Measurements from ENCODE around the gene PDE1C. TPM values are rescaled to one million over a fixed set of nuclear protein-coding genes. Genes with fewer than 3 reads are reported as not detected.
A peak's percentile ranks its signal among the peaks of the same experiment; 100 is the strongest.

PDE1C gene
- total and polyA plus RNA-seq, 7 experiments from 2014 or later: 0.21 TPM; not detected in 6

DNA sequence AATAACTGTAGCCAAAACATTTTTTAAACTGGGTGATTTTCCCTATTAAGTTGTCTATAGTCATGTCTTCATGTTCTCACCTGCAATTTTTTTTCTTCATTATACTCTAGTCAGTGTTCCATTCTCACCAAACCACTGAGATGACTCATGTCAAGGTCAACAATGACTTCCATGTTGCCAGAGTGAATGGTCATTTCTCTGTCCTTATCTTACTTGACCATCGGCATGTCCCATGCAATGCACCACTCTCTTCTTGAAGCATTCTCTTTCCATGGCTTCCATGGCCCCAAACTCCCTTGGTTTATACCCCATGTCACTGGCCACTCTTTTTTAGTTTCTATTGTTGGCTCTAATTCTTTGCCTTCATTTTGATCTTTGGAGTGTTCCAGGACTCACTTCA, 209.3 kb downstream of the PDE1C start:
- Histone ChIP-seq H3K27me3 (ENCODE audit: control insufficient read depth in 2 of 2, insufficient read depth in 2 of 2, low read length in 2 of 2) (no peaks in the 10 kb centered on the region), H3K36me3 (ENCODE audit: control insufficient read depth in 2 of 3, insufficient read depth in 3 of 3, low read length in 3 of 3) (no peaks in the 10 kb centered on the region), H3K4me3 (ENCODE audit: low read length) (no peak overlapping the region), H3K4me1 (ENCODE audit: control insufficient read depth in 2 of 2, insufficient read depth in 2 of 2, low read length in 2 of 2) (no peaks in the 10 kb centered on the region), H3K9me3 (ENCODE audit: control insufficient read depth in 2 of 3, low read length in 3 of 3) (no peaks in the 10 kb centered on the region), H3K27ac (ENCODE audit: low read depth, low read length) (no peak overlapping the region)
- Mint-ChIP-seq H3K9me3 (peaks cover 0 to 18% (median 0%) of the 10 kb centered on the region in 11 donors), H3K4me1 (no peaks in the 10 kb centered on the region), H3K4me3 (no peak overlapping the region), H3K36me3 (no peaks in the 10 kb centered on the region), H3K27me3 (no peaks in the 10 kb centered on the region), H3K27ac (no peak overlapping the region)
- ChIA-PET POLR2A (no interaction called here), CTCF (no interaction called here)
- intact Hi-C loops (cut with micrococcal nuclease): no loop called here
- DNase-seq: no peak
- no peak for ATAC-seq

DNA sequence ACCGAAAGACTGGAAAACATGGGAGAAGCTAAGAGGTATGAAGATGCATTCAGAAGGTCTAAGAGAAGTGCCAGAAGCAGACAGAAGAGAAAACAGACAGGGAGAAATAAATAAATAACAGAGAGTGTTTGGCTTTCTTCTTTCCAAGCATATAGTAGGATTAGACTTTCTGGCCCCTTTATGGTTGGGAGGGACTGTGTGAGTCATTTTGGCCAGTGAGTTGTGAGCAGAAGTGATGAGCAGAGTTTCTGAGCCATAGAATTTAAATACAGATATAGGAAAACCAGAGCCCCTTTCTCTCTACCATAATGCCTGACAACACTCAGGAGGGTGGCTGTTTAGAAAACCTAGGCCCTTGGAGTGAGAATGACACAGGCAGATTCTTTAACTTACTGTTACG, 212.2 kb downstream of the PDE1C start:
- H3K27me3 ChIP-seq (ENCODE audit: control insufficient read depth in 2 of 2, insufficient read depth in 2 of 2, low read length in 2 of 2): no peaks in the 10 kb centered on the region
- CTCF ChIA-PET: no interaction called here
- H3K36me3 ChIP-seq (ENCODE audit: control insufficient read depth in 2 of 3, insufficient read depth in 3 of 3, low read length in 3 of 3): no peaks in the 10 kb centered on the region
- H3K36me3 Mint-ChIP-seq: no peaks in the 10 kb centered on the region
- no peaks in the 10 kb centered on the region for H3K4me1 Mint-ChIP-seq
- no peak overlapping the region for H3K4me3 ChIP-seq (ENCODE audit: low read length)
- no peaks in the 10 kb centered on the region for H3K27me3 Mint-ChIP-seq
- H3K9me3 ChIP-seq (ENCODE audit: control insufficient read depth in 2 of 3, low read length in 3 of 3): no peaks in the 10 kb centered on the region
- ATAC-seq (no peak), DNase-seq (no peak)
- H3K27ac ChIP-seq (ENCODE audit: low read depth, low read length): no peak overlapping the region
- no peaks in the 10 kb centered on the region for H3K4me1 ChIP-seq (ENCODE audit: control insufficient read depth in 2 of 2, insufficient read depth in 2 of 2, low read length in 2 of 2)
- intact Hi-C loops (cut with micrococcal nuclease): no loop called here
- POLR2A ChIA-PET: no interaction called here
- peaks cover 0 to 19% (median 2%) of the 10 kb centered on the region in 11 donors for H3K9me3 Mint-ChIP-seq
- H3K27ac Mint-ChIP-seq: no peak overlapping the region
- H3K4me3 Mint-ChIP-seq: no peak overlapping the region

DNA sequence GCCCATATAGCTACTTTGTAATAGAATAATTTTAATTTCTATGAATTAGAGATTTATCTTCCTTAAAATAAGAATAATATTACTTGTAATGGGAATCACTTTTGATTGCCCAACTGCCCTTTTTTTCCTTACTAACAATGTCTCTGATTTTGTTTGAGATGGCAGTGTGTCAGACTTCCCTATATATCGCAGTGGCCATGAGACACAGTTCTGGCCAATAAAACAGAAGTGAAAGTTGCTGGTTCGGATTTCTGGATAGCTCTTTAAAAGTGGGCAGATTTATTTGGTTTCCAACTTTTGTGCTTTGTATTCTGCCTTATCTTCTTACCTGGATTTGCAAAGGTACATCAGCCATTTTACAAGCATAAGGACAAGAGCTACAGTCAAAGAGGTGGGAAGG, 213.0 kb downstream of the PDE1C start:
- no peak overlapping the region for H3K4me3 ChIP-seq (ENCODE audit: low read length)
- ChIA-PET POLR2A (no interaction called here), CTCF (no interaction called here)
- ATAC-seq (peak; percentile 57), DNase-seq (no peak)
- intact Hi-C loops (cut with micrococcal nuclease): no loop called here
- no peaks in the 10 kb centered on the region for H3K36me3 ChIP-seq (ENCODE audit: control insufficient read depth in 2 of 3, insufficient read depth in 3 of 3, low read length in 3 of 3)
- Mint-ChIP-seq H3K9me3 (peaks cover 0 to 20% (median 2%) of the 10 kb centered on the region in 11 donors), H3K27me3 (no peaks in the 10 kb centered on the region), H3K4me3 (no peak overlapping the region), H3K4me1 (no peaks in the 10 kb centered on the region), H3K36me3 (no peaks in the 10 kb centered on the region), H3K27ac (no peak overlapping the region)
- H3K4me1 ChIP-seq (ENCODE audit: control insufficient read depth in 2 of 2, insufficient read depth in 2 of 2, low read length in 2 of 2): no peaks in the 10 kb centered on the region
- no peaks in the 10 kb centered on the region for H3K9me3 ChIP-seq (ENCODE audit: control insufficient read depth in 2 of 3, low read length in 3 of 3)
- H3K27ac ChIP-seq (ENCODE audit: low read depth, low read length): no peak overlapping the region
- no peaks in the 10 kb centered on the region for H3K27me3 ChIP-seq (ENCODE audit: control insufficient read depth in 2 of 2, insufficient read depth in 2 of 2, low read length in 2 of 2)

DNA sequence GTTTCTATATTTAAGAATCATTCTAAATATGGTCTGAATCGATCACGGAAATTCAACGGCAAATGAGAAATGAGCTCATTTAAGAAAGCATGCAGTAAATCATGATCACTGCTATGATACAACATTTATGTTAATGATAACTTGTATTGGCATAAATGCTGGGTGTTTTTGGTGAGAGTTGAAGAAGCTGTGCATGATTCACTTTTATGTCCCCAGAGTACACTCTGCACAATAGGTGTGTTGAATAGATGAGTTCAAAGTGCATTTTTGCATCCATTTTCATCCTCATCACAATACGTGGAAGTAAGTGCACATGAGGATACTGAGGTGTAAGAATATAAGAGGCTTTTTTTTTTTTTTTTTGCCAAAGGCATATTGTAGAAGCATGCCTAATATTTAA, 213.9 kb downstream of the PDE1C start:
- ATAC-seq (no peak), DNase-seq (no peak)
- H3K36me3 Mint-ChIP-seq: no peaks in the 10 kb centered on the region
- H3K27ac Mint-ChIP-seq: no peak overlapping the region
- no peaks in the 10 kb centered on the region for H3K27me3 ChIP-seq (ENCODE audit: control insufficient read depth in 2 of 2, insufficient read depth in 2 of 2, low read length in 2 of 2)
- H3K9me3 ChIP-seq (ENCODE audit: control insufficient read depth in 2 of 3, low read length in 3 of 3): no peaks in the 10 kb centered on the region
- H3K27ac ChIP-seq (ENCODE audit: low read depth, low read length): no peak overlapping the region
- no peak overlapping the region for H3K4me3 Mint-ChIP-seq
- H3K36me3 ChIP-seq (ENCODE audit: control insufficient read depth in 2 of 3, insufficient read depth in 3 of 3, low read length in 3 of 3): no peaks in the 10 kb centered on the region
- CTCF ChIA-PET: no interaction called here
- no peaks in the 10 kb centered on the region for H3K4me1 Mint-ChIP-seq
- H3K9me3 Mint-ChIP-seq: peaks cover 0 to 14% (median 2%) of the 10 kb centered on the region in 11 donors
- POLR2A ChIA-PET: no interaction called here
- H3K27me3 Mint-ChIP-seq: no peaks in the 10 kb centered on the region
- no peaks in the 10 kb centered on the region for H3K4me1 ChIP-seq (ENCODE audit: control insufficient read depth in 2 of 2, insufficient read depth in 2 of 2, low read length in 2 of 2)
- intact Hi-C loops (cut with micrococcal nuclease): no loop called here
- H3K4me3 ChIP-seq (ENCODE audit: low read length): no peak overlapping the region

DNA sequence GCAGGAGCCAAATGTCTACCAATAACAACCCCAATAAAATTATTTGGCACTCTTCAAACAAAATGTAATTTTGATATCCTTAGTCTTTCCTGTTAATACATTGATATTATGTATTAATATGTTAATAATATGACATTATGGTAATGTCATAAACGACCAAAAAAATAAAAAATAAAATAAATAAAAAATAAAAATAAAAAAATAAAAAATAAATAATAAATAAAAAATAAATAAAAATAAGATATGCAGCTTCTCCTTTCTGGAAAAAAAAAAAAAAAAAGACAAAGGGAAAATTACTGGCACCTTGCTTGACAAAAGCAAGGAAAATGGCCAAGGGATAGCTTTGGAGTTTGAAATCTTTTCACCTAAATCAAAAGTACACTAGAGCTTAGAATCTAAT, 214.7 kb downstream of the PDE1C start:
- Histone ChIP-seq H3K4me3 (ENCODE audit: low read length) (no peak overlapping the region), H3K27ac (ENCODE audit: low read depth, low read length) (no peak overlapping the region), H3K27me3 (ENCODE audit: control insufficient read depth in 2 of 2, insufficient read depth in 2 of 2, low read length in 2 of 2) (no peaks in the 10 kb centered on the region), H3K9me3 (ENCODE audit: control insufficient read depth in 2 of 3, low read length in 3 of 3) (no peaks in the 10 kb centered on the region), H3K36me3 (ENCODE audit: control insufficient read depth in 2 of 3, insufficient read depth in 3 of 3, low read length in 3 of 3) (no peaks in the 10 kb centered on the region), H3K4me1 (ENCODE audit: control insufficient read depth in 2 of 2, insufficient read depth in 2 of 2, low read length in 2 of 2) (no peaks in the 10 kb centered on the region)
- no peak for DNase-seq
- Mint-ChIP-seq H3K4me3 (no peak overlapping the region), H3K27ac (no peak overlapping the region), H3K9me3 (peaks cover 0 to 10% (median 2%) of the 10 kb centered on the region in 11 donors), H3K36me3 (no peaks in the 10 kb centered on the region), H3K4me1 (no peaks in the 10 kb centered on the region), H3K27me3 (no peaks in the 10 kb centered on the region)
- CTCF ChIA-PET: no interaction called here
- POLR2A ChIA-PET: no interaction called here
- intact Hi-C loops (cut with micrococcal nuclease): no loop called here
- no peak for ATAC-seq

DNA sequence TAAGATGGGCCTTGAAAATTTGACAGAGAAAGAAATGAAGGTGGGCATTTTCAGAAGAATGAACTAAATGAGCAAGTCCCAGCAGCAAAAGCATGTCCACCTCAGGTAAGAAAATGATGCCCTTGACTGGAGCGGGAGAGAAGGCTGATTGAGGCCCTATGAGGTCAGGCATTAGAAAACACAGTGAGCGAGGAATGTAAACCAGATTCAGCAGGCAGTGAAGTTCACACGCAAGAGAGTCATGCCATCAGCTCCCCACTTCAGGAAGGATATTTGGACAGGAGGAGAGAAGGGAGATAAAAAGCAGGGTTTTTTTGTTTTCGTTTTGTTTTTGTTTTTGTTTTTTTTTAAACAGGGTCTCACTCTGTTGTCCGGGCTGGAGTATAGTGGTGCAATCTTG, 216.8 kb downstream of the PDE1C start:
- DNase-seq: no peak
- Mint-ChIP-seq H3K4me3 (no peak overlapping the region), H3K9me3 (peaks cover 0 to 17% (median 2%) of the 10 kb centered on the region in 11 donors), H3K27me3 (peaks cover 0 to 6% (median 0%) of the 10 kb centered on the region in 5 donors), H3K4me1 (no peaks in the 10 kb centered on the region), H3K36me3 (no peaks in the 10 kb centered on the region), H3K27ac (no peak overlapping the region)
- no peak overlapping the region for H3K4me3 ChIP-seq (ENCODE audit: low read length)
- no peaks in the 10 kb centered on the region for H3K4me1 ChIP-seq (ENCODE audit: control insufficient read depth in 2 of 2, insufficient read depth in 2 of 2, low read length in 2 of 2)
- intact Hi-C loops (cut with micrococcal nuclease): no loop called here
- H3K9me3 ChIP-seq (ENCODE audit: control insufficient read depth in 2 of 3, low read length in 3 of 3): no peaks in the 10 kb centered on the region
- no peaks in the 10 kb centered on the region for H3K27me3 ChIP-seq (ENCODE audit: control insufficient read depth in 2 of 2, insufficient read depth in 2 of 2, low read length in 2 of 2)
- ChIA-PET POLR2A (no interaction called here), CTCF (no interaction called here)
- no peaks in the 10 kb centered on the region for H3K36me3 ChIP-seq (ENCODE audit: control insufficient read depth in 2 of 3, insufficient read depth in 3 of 3, low read length in 3 of 3)
- no peak overlapping the region for H3K27ac ChIP-seq (ENCODE audit: low read depth, low read length)
- ATAC-seq: no peak

DNA sequence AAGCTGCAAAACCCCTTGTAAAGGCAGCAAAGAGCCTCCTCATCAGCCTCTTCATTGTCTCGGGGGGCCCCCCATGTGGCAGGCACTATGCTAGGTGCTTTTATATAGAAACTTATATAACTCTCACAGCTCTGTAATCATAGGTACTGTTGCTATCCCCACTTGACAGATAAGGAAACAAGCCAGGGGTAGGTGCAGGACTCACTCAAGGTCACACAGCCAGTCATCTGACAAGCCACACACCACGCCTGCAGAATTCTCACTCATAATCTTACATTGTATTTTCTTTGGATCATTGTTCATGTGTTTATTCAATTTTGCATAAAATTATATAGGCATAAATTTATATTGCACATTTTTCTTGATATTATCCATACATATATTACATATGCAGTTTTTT, 217.7 kb downstream of the PDE1C start:
- Histone ChIP-seq H3K9me3 (ENCODE audit: control insufficient read depth in 2 of 3, low read length in 3 of 3) (no peaks in the 10 kb centered on the region), H3K4me3 (ENCODE audit: low read length) (no peak overlapping the region), H3K36me3 (ENCODE audit: control insufficient read depth in 2 of 3, insufficient read depth in 3 of 3, low read length in 3 of 3) (no peaks in the 10 kb centered on the region), H3K27me3 (ENCODE audit: control insufficient read depth in 2 of 2, insufficient read depth in 2 of 2, low read length in 2 of 2) (no peaks in the 10 kb centered on the region), H3K27ac (ENCODE audit: low read depth, low read length) (no peak overlapping the region), H3K4me1 (ENCODE audit: control insufficient read depth in 2 of 2, insufficient read depth in 2 of 2, low read length in 2 of 2) (no peaks in the 10 kb centered on the region)
- H3K4me1 Mint-ChIP-seq: no peaks in the 10 kb centered on the region
- ChIA-PET POLR2A (no interaction called here), CTCF (no interaction called here)
- H3K4me3 Mint-ChIP-seq: no peak overlapping the region
- no peak overlapping the region for H3K27ac Mint-ChIP-seq
- peaks cover 0 to 6% (median 0%) of the 10 kb centered on the region in 5 donors for H3K27me3 Mint-ChIP-seq
- no peak for ATAC-seq
- peaks cover 0 to 17% (median 2%) of the 10 kb centered on the region in 11 donors for H3K9me3 Mint-ChIP-seq
- H3K36me3 Mint-ChIP-seq: no peaks in the 10 kb centered on the region
- no peak for DNase-seq
- intact Hi-C loops (cut with micrococcal nuclease): no loop called here

Measured in naive thymus-derived CD4-positive, alpha-beta T cell (primary cell).